GM21528 (cell line): ENCODE data around the gene MAT1A.
A peak's percentile ranks its signal among the peaks of the same experiment; 100 is the strongest.
"Not testable (repeated sequence)": the region's sequence is repeated elsewhere in the genome, so short reads cannot be mapped to it uniquely, and the experiment has no call there.

Experiments used
- ATAC-seq: cut with Tn5 transposase; IDR thresholded peaks from one replicate; pipeline ENCODE4 v1.9.1; 2021; ENCODE audit warnings: mild to moderate bottlenecking, moderate library complexity; ENCODE audit not compliant: unreplicated experiment, low FRiP score

MAT1A gene

DNA sequence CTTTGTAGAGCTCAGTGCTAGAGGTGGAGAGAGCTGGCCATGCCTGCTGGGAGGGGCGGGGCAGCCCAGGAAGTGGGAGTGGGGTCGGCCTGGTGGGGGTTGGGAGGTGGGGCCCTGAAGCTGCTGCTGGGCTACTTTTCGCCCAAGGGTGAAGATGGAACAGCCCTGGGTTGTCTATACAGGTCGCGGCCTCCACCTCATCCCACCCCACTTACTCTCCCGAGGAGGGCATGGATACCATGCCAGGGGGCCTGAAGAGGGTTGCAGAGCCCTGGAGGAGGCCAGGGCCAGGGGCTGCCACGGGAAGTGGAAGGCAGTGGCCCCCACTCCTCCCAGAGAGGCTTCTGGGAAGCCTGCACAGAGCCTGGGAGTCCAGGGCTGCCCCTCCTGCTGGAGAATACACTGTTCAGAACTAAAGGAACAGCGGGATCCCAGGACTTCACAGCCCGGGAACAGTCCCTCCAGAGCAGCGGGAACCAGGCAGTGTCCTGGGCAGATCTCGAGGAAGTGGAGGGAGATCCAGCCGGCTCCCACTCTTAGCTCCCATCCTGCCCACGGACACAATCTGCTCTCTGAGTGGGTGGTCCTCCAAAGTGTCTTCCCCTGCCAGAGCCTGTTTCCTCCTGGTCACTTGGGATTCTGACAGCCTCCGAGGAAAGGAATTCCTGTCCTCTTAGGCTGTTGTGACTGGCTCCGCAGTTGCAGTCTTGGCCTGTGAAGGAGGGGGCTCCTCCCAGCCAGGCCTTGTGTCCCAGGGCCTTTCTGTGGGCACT is 23.5 kb downstream of the MAT1A start:
- no peak for ATAC-seq

DNA sequence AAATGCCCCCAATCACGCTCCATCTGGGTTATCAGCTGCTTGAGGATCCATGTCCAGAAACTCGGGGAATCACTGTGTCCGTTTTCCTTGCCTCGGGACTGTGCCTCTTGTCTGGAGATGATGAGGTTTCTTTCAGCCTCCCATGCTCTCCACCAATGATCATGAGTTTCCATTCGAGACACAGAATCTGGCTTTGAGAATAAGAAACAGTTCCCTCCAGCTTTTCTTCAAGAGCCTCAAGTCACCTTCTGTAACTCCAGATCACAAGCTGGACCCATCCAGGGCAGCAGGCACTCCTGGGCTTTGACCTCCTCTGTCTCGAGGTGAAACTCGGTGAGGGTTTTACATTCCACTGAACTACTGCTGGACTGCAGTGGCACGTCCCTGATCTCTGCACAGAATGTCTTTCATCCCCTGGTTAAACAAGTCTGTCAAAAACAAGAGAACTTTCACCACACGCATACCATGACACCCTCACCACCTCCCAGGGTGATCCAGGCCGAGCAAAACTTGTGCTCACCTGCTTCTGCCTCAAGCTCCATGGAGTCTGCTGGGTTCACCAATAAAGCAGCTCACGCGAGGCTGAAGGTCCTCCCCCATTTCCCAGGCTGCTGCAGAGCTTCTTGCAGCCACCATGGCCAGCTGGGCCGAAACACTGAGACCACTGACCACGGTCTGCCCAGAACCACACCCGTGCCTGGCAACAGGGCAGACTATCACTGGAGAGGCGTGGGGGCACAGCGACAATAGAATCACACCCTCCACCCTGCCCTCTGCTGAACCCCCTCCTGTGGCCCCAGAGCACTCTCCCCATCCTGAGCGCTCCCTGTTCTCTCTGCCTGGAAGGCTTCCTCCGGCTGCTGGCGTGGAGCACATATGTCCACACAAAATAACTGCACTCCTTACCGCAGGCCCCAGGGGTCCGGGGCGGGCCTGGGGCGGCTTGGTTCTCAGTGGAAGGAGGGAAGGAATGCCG is 25.1 kb downstream of the MAT1A start:
- ATAC-seq, result no peak

DNA sequence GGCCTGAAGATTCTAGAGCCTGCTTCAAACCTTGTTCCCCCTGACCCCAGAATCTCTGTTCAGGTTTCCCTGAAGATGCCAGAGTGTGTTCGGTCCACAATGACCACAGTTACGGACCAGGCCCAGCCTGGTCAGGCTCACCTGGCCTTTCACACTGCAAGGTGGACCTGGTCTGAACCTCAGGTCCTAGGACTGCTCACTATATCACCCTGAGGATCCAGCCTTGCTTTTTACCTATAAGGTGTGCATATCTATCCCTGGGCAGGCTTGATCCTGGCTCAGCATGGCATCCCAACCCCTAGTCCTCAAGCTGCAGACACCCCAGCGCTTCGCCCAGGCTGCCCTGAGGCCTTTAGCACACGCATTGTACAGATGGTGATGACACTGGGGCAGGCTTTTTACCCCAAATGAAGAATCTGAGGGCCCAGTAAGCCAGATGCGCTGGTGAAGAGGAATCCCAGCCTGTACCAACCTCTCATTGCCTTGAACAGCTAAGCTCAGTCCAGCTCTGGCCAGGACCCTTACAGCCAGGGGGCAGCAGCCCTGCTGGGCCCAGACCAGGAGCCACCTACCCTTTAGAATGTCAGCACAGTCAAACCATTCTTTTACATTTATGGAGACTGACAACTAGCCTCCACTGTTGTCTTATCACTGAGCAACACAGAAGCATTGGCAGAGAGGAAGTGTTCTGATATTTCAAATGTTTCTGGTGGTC is 28.0 kb downstream of the MAT1A start:
- ATAC-seq, result no peak

DNA sequence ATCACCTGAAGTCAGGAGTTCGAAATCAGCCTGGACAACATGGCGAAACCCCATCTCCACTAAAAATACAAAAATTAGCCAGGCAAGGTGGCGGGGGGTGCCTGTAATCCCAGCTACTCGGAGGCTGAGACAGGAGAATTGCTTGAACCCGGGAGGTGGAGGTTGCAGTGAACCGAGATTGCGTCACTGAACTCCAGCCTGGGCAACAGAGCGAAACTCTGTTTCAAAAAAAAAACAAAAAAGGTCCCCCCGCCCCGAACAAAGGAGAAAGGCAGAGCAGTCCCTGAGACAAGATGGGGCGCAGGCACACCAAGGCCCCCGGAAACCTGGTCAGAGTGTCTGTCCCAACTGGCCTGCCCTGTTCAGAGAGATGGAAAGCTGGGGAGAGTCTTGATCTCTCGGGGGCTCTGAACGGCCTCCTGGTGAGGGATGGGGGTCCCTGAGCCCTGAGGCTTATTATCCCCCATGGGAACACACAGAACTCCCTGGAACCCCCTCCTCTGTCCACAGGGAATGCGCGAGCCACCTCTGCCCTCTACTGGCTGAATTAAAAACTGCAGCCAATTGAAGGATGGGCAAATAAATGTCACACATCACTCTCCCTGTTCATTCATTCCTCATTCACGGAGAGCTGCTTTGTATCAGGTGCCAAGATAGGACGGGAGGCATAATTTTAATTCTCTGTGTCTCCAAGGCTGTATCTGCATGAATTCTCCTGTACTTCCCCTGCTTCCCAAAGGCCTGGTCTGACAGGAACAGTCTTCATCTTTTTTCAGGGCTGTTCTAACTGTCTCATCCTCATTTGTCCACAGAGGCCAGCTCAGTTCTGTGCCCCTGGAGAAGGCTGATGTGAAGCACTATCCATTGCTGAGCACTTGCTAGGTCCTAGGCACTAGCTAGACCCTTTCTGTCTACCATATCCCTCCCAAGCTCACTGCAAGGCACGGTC is 28.9 kb downstream of the MAT1A start:
- no peak for ATAC-seq

DNA sequence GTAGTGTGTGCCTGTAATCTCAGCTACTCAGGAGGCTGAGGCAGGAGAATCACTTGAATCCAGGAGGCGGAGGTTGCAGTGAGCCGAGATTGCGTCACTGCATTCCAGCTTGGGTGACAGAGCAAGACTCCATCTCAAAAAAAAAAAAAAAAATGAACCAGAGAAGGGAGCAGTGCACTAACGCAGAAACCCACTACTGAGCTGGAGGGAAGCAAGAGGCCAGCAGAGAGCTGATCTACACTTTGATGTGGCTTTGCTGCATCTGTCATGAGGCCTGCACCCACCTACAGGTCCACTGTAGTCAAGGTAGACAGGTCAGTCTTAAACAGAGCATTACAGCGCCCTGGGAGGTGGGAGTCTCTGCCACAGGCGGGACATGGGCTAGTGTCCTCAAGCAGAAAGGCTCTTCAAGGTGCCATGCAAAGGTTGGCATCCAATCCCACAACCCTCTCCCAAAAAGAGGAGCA is 30.0 kb downstream of the MAT1A start:
- no peak for ATAC-seq

DNA sequence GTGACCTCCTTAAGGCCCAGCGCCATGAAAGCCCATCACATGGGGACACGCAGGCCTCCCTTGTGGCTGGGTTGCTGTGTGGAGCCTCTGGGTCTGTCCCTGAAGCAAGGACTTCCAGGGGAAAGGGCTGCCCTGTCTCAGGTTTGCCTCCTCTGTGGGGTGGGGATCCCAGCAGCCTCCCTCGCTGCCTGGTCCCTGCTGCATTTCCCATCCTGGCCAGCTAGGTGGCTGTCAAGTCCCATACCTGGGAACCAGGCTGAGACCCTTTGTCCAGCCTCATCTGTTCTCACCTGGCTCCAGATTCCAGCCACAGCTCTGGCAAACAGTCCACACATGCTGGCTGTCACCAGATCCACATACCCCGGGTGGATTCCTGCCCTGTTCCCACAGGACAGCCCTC is 32.7 kb downstream of the MAT1A start:
- ATAC-seq, result not testable (repeated sequence)

DNA sequence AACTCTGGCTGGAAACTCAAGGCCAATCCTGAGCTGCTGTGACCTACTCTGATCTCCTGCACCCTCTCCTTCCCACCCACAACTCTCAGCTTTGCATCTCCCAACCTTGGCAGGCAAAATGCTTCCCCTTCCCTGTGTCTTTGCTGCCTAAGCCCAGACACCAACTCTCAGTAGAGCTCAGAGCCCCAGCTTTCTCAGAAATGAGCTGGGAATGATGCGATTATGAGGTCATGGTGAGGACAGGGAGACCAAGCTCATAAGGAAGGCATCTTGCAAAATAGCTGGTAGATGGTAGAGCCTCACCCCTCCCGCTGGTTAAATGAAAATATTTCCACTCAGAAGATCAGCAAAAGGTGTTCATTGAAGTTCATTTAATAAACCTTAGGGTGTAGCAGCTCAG is 34.7 kb downstream of the MAT1A start:
- ATAC-seq, result not testable (repeated sequence)

DNA sequence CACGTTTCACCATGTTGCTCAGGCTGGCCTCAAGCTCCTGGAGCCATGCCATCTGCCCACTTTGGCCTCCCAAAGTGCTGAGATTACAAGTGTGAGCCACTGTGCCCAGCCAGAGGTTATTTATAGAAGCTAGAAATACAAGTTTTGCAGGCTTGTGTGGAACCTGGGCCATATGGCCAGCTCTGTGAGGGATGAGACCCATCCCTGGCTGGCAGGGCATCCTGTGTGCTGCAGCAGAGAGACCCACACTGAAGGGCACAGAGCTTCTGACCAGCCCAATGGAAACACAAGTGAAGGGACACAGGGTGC is 35.5 kb downstream of the MAT1A start:
- not testable (repeated sequence) for ATAC-seq

DNA sequence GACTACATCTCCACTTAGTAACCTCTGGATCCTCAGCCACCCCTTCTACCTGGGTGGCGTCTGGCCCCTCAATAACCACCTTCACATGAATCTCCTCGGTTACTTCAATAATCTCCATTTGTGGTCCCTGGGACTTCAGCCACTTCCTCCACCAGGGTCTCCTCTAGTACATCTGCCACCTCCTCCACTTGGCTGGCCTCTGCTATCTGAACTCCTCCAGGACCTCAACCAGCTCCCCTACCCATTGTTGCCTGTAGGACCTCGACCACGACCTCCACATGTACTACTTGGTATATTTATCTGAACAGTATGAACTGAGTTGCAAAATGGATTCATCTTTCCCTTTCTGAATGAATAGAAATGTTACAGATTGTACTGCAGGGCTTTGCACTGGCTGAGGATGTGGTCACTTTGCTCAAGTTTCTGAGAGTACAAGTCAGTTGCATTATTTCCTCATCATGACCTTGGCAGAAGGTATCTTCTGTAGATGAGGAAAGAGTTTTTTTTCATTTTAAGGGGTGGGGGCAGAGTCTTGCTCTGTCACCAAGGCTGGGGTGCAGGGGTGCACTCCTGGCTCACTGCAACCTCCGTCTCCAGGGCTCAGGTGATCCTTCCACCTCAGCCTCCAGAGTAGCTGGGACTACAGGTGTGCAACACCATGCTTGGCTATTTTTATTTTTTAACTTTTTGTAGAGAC is 36.0 kb downstream of the MAT1A start:
- ATAC-seq, result peak; percentile 55

DNA sequence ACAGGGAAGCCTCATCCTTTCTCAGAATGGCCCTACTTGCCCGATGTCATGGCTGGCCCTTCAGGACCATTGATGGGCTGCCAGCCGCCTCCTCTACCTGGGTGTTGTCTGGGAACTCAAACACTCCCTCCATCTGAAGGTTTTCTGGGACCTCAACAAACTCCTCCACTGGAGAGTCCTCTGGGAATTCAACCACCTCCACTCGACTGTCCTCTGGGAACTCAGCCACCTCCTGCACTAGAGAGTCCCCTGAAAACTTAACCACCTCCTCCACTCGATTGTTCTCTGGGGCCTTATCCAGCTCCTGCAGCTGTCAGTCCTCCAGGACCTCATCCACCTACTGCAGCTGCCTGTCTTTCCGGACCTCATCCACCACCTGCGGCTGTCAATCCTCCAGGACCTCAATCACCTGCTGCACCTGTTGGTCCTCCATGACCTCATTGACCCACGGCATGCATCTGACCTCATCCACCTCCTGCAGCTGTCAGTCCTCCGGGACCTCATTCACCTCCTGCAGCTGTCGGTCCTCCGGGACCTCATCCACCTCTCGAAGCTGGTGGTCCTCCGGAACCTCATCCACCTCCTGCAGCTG is 37.1 kb downstream of the MAT1A start:
- no peak for ATAC-seq

DNA sequence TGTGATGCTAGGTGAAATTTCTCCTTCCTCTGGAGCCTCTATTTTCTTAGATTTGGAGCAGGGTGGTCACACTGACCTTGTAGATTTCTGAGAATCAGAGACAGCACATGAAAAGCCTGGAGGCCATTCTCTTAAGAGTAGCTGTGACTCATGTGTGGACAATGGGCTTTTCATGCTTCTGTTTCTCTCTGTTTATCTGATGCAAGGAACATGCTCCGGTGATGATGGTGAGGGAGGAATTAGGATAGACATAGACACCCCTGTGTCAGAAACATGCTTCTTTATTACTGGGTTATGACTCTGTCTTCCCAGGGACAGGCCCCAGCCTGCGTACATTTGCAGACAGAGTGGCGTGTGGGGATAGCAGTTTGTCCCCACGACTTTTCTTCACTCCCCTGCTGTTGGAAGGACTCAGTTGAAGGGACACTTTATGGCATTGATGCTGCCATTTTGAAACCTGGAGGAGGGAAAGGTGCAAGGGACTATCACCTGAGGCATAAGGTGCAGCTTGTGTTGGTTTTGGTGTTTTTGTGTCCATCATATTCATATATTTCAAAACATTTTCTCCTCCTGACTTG is 37.7 kb downstream of the MAT1A start:
- ATAC-seq, result not testable (repeated sequence)

DNA sequence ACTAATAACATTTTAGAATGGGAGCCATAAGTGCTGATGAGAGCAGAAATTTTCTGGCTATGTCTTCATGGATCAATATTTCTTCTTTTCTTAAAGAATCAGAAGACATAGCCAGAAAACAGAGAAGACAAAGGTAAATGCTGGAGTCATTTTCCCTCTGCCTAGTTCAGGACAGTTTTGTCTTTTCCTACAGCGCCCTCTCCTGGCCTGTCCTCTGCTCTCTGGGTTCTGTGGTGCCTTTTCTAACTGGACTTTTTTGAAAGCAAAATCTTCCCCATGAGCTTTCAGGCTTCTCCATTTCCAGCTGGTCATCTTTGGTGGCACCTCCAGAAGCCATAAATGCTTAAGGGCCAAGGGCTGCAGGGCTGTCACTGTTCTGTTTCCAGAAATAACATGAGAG is 39.1 kb downstream of the MAT1A start:
- ATAC-seq, result not testable (repeated sequence)

DNA sequence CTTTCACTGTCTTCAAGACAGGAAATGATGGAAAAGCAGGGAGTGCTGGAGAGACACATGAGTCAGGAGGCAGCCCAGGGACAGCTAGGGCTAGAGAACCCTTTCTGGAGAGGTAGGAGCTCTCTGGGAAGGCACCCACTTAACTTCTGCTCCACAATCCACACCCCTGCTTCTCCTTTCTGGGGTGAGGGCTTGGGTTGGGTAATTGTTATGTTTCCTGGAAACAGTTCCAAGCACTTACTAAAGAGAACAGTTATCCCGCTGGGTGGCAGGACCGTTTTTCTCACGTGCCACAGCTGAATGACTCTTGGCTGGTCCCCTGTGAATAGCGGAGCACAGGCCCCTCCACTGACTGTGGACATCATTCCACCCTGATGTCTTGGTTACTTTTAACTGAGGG is 39.6 kb downstream of the MAT1A start:
- ATAC-seq, result not testable (repeated sequence)

DNA sequence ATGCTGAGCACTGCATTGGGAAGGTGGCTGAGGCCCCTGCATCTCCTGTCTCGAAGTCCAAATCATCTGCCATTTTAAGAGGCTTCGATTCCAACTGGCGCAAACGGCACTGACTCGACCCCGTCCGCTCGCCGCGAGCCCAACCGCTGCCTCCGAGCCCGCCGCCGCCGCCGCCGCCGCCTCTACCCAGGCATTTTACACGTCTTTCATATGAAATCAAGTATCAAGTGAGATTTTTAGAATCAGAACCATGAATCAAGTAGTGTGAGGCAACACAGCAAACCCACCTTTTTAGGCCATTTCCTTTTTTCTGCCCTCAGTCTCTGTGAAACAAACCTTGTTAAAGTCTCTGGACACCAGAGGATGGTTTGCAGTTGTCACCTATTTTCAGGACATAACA is 41.8 kb downstream of the MAT1A start:
- not testable (repeated sequence) for ATAC-seq

DNA sequence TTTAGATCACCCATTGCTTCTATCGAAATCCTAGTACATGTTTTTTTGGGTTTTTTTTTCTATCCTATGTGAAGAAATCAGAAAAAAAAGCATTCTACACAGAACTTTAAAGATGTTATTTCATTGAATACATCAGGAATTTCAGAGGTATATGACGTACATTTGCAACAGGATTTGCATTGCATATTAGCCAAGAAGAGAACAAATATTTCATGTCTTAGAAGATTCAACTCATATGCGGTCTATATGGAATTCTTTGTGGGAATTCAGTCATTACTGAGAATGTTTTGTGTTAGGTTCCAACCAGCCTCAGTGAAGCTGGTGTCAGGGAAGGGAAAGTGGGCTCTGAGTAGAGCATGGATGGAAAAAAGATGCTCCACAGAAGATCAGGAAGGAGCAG is 45.1 kb downstream of the MAT1A start:
- not testable (repeated sequence) for ATAC-seq

DNA sequence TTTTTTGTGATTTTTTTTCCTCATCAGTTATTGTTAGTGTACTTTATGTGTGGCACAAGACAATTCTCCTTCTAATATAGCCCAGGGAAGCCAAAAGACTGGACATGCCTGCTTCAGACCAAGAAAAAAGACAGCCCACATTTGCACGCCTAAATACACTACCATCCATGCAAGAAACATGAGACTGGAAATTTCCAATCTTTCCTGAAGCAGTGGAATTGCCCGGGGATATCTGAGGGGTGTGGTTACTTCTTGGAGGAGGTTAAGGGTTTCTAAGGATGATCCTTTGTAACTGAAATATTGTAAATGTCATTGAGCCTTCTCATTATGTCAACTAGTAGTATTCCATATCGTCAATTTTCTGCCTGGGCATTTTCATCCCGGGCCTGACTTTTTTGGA is 47.1 kb downstream of the MAT1A start:
- not testable (repeated sequence) for ATAC-seq

DNA sequence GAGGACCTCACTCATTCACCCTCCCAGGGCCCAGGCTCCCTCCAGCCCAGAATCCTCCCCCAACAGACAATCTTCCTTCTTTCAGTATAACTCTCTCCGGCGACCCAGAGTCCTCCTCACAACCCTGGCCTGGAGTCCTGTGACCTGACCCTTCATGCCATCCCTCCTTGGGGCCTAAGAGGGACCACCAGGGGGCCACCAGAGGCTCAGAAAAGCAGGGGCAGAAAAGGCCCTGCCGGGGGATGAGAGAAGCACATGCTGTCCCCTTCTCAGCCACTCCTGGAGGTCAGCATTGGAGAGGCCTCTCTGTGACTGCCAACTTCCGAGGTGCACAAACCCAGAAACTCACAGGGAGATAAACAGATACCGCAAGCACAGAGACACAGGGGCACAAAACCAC is 53.0 kb downstream of the MAT1A start:
- ATAC-seq, result not testable (repeated sequence)
